ENCODE results near the gene NKTR. TPM values are rescaled to one million over a fixed set of nuclear protein-coding genes. Genes with fewer than 3 reads are reported as not detected.
A peak's percentile ranks its signal among the peaks of the same experiment; 100 is the strongest.

Gene NKTR
- total RNA-seq, 4 donors from 2014 or later = 17.9 to 134 (median 56.3) TPM

DNA sequence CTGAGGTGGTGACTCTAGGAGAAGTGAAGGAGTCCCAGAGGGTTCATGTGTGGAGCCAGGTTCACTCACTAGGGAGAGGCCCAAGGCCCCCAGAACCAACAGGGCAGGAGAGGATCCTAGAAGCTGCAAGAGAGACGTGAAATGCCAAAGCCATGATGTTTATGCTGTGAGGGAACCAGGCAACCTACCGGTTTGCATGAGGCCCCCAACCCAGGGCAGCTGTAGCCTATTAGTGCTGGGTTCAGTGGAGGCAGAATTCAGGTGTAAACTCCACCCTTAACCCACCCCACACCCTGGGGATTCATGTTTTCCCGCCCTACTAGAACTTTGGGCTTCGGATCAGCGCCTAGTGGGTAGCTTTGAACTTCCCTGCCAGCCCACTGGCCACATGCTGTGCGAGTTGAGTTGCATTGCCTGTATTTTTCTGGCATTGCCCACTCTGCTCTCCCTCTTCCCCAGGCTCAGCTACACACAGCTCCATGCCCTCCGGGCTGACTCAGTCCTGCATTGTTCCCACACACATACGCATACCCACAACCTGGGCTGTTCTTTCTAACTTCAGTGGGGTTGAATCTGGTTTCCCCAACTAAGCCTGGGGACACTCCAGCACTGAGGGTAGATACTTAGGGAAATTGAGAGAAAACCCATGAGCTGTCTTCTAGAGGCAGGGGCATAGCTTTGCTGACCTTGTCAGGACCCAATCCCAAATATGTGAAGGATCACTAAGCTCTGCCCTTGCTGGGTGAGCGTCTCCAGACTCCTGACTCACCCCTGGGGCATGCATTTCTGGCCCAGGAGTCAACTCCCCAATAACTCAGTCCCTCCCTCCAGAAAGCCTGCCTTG, 51.0 kb downstream of the NKTR start:
- H3K9me3 ChIP-seq = no peaks in the 10 kb centered on the region
- no peak for ATAC-seq
- no peaks in the 10 kb centered on the region for H3K27me3 ChIP-seq
- TF ChIP-seq, protein P1, sequence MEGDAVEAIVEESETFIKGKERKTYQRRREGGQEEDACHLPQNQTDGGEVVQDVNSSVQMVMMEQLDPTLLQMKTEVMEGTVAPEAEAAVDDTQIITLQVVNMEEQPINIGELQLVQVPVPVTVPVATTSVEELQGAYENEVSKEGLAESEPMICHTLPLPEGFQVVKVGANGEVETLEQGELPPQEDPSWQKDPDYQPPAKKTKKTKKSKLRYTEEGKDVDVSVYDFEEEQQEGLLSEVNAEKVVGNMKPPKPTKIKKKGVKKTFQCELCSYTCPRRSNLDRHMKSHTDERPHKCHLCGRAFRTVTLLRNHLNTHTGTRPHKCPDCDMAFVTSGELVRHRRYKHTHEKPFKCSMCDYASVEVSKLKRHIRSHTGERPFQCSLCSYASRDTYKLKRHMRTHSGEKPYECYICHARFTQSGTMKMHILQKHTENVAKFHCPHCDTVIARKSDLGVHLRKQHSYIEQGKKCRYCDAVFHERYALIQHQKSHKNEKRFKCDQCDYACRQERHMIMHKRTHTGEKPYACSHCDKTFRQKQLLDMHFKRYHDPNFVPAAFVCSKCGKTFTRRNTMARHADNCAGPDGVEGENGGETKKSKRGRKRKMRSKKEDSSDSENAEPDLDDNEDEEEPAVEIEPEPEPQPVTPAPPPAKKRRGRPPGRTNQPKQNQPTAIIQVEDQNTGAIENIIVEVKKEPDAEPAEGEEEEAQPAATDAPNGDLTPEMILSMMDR (IDR thresholded peaks at IDR 0.05) = no peak
- TF ChIP-seq POLR2A (IDR thresholded peaks at IDR 0.05) (no peak), POLR2AphosphoS5 (IDR thresholded peaks at IDR 0.05) (peak; percentile 56), EP300 (IDR thresholded peaks at IDR 0.05) (no peak)
- H3K4me1 ChIP-seq = peaks cover 7 to 67% (median 38%) of the 10 kb centered on the region in 3 donors
- H3K27ac ChIP-seq = peak overlapping the region in 3 of 4 donors; percentile 93 to 97 (median 96)
- peaks cover 0 to 33% of the 10 kb centered on the region in 2 donors for H3K36me3 ChIP-seq
- H3K4me3 ChIP-seq = peak overlapping the region in 1 of 2 donors; percentile 92
- WGBS, 2 donors (ENCODE audit: low coverage in 1 of 2) = 64% methylated on average over 4 of the region's 9 CpGs; no CpG with 5 or more reads in 1 of the 2 donors

GRCh38 chr3:42652251-42652610, 51.7 kb downstream of the NKTR start:
- Histone ChIP-seq H3K9me3 (no peaks in the 10 kb centered on the region), H3K4me1 (peaks cover 7 to 74% (median 38%) of the 10 kb centered on the region in 3 donors), H3K27ac (peak overlapping the region in 3 of 4 donors; percentile 93 to 97 (median 96)), H3K27me3 (no peaks in the 10 kb centered on the region), H3K4me3 (peak overlapping the region in 1 of 2 donors; percentile 92), H3K36me3 (peaks cover 0 to 26% of the 10 kb centered on the region in 2 donors)
- no peak for ATAC-seq
- TF ChIP-seq, protein P1 (IDR thresholded peaks at IDR 0.05) = no peak
- TF ChIP-seq EP300 (IDR thresholded peaks at IDR 0.05) (no peak), POLR2A (IDR thresholded peaks at IDR 0.05) (no peak), POLR2AphosphoS5 (IDR thresholded peaks at IDR 0.05) (no peak)
- no CpG with 5 or more reads among the region's 1 CpG for WGBS, 2 donors (ENCODE audit: low coverage in 1 of 2)

DNA sequence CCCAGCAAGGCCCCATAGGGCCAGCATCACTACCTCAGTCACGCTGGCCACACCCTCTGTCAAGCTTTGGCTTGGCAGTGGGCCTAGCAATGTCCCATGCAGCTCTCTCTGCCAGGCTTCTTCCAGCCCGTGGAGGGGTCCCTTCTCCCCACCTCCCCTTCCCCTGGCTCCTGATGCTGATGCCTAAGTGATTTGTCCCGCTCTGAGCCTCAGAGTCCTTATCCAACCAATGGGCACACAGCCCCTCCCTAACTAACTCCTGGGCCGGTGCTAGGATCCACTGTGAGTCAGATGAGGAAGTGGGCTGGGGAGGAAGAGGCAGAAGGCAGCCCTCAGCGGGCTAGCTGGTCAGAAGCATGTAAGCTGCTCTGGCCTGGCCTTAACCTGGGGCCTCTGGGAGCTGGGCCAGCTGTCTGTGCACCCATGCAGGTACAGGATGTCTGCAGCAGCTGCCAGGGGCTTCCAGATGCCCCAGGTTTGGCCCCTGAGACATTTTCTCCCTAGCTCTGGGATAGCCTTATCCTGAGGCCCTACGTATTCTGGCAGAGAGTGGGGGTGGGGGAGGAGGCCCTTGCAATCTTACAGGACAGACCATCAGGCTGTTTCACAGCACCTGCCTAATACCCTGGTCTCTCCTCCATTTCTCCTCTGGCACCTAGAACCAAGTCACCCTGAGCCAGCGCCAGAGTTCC, 52.3 kb downstream of the NKTR start:
- ATAC-seq = peak; percentile 51
- peak overlapping the region; percentile 77 to 97 (median 94) for H3K27ac ChIP-seq
- H3K36me3 ChIP-seq = peaks cover 0 to 21% of the 10 kb centered on the region in 2 donors
- TF ChIP-seq POLR2AphosphoS5 (IDR thresholded peaks at IDR 0.05) (peak; percentile 83), EP300 (IDR thresholded peaks at IDR 0.05) (no peak), POLR2A (IDR thresholded peaks at IDR 0.05) (peak; percentile 64 to 65)
- TF ChIP-seq, protein P1 (IDR thresholded peaks at IDR 0.05) = no peak
- H3K27me3 ChIP-seq = no peaks in the 10 kb centered on the region
- peaks cover 7 to 74% (median 38%) of the 10 kb centered on the region in 3 donors for H3K4me1 ChIP-seq
- no peaks in the 10 kb centered on the region for H3K9me3 ChIP-seq
- 20% methylated on average over 1 of the region's 7 CpGs; no CpG with 5 or more reads in 1 of the 2 donors for WGBS, 2 donors (ENCODE audit: low coverage in 1 of 2)
- H3K4me3 ChIP-seq = peak overlapping the region; percentile 92 to 95

DNA sequence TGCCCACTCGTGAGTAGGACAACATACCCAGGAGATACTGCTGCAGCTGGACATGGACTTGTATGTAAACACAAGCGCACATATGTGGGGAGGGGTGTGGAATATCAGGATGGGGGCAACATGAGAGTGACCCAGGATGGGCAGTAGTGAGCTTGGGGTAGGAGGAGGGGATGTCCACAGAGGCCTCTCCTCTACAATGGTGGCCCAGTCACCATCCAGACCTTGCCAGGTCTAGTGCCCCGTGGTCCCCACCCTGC, 52.7 kb downstream of the NKTR start:
- H3K4me3 ChIP-seq = peak overlapping the region; percentile 92 to 95
- no peaks in the 10 kb centered on the region for H3K9me3 ChIP-seq
- peak overlapping the region; percentile 77 to 97 (median 94) for H3K27ac ChIP-seq
- no peak for ATAC-seq
- H3K36me3 ChIP-seq = peaks cover 0 to 20% of the 10 kb centered on the region in 2 donors
- 60% methylated on average over 1 of the region's 3 CpGs; no CpG with 5 or more reads in 1 of the 2 donors for WGBS, 2 donors (ENCODE audit: low coverage in 1 of 2)
- TF ChIP-seq EP300 (IDR thresholded peaks at IDR 0.05) (no peak), POLR2AphosphoS5 (IDR thresholded peaks at IDR 0.05) (no peak), POLR2A (IDR thresholded peaks at IDR 0.05) (no peak)
- TF ChIP-seq, protein P1 (IDR thresholded peaks at IDR 0.05) = no peak
- peaks cover 7 to 74% (median 40%) of the 10 kb centered on the region in 3 donors for H3K4me1 ChIP-seq
- H3K27me3 ChIP-seq = no peaks in the 10 kb centered on the region
